AG09309 (cell line): ENCODE measurements around the gene PNMA6F.

Experiments
- DNase-seq: peaks from one replicate; pipeline ENCODE4 v3.0.0-alpha.2; 2010; ENCODE audit warnings: low read depth
- H3K4me3 ChIP-seq: 2 replicates; pipeline ENCODE4 v1.5.1; 2011; ENCODE audit warnings: mild to moderate bottlenecking, low read depth, low read length, moderate library complexity; ENCODE audit not compliant: control insufficient read depth
- CTCF ChIP-seq: IDR thresholded peaks from 2 replicates; pipeline ENCODE4 v1.5.1; 2011; ENCODE audit warnings: mild to moderate bottlenecking, low read depth, low read length, inconsistent platforms; ENCODE audit not compliant: insufficient read depth, control insufficient read depth; ENCODE audit errors: missing control alignments

Gene PNMA6F

DNA sequence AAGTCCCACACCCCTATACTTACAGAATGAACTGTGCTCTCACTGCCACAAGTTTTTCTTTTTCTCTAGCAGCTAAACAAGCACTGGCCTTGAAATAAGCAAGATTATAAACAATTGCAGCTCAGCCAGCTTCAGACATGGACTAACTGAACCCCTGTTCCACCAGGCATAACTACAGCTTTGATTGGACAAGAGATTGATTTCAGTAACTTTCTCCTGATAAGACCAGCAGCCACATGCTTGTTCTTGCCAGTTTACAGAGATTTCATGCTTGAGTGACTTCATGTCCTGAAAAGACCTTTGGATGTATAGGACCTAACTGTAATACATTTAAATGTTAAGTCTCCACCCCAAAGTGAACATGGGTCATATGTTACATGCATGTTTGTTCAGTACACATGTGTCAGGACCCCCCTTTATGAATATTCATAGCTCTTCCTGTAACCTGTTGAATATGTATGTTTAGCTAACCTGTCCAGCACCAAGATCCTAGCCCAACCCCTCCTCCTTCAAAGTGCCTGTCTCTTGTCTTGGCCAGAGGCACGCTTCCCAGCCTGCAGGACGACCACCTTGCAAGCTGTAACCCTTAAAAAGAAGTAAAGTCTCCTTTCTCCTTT lies 40.3 kb upstream of the PNMA6F start:
- TF ChIP-seq CTCF: no peak
- H3K4me3 ChIP-seq: no peak overlapping the region
- no peak for DNase-seq

GRCh38 chrX:153357877-153358276 lies 36.3 kb upstream of the PNMA6F start:
- no peak for TF ChIP-seq CTCF
- no peak overlapping the region for H3K4me3 ChIP-seq
- no peak for DNase-seq

- H3K4me3 ChIP-seq: no peak overlapping the region
- no peak for DNase-seq
- TF ChIP-seq CTCF: no peak
Observed at GRCh38 chrX:153353416-153353815, 31.8 kb upstream of the PNMA6F start.

- H3K4me3 ChIP-seq: no peak overlapping the region
- DNase-seq: no peak
- no peak for TF ChIP-seq CTCF
Observed at GRCh38 chrX:153352858-153353257, 31.3 kb upstream of the PNMA6F start.

DNA sequence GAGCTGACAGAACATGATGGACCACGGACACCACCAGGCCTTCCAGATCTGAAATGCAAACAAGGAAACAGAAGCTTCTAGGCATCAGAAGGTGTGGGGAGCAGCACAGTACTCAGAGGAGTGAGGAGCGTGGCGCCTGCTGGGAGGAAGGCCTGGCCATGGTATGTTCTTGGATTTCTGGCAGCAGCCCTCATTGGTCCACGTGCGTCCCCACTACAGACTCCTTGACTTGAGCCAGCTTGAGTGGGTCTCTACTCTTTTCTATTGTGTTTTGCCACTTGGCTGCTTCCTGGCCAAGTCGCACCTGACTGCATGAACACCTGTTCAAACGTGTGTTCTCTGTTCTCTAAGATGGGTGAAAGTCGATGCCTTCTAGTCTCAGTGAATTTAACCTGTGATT lies 30.4 kb upstream of the PNMA6F start:
- no peak for TF ChIP-seq CTCF
- H3K4me3 ChIP-seq: no peak overlapping the region
- DNase-seq: no peak

GRCh38 chrX:153349952-153350351 lies 28.4 kb upstream of the PNMA6F start:
- no peak for TF ChIP-seq CTCF
- DNase-seq: no peak
- H3K4me3 ChIP-seq: no peak overlapping the region

DNA sequence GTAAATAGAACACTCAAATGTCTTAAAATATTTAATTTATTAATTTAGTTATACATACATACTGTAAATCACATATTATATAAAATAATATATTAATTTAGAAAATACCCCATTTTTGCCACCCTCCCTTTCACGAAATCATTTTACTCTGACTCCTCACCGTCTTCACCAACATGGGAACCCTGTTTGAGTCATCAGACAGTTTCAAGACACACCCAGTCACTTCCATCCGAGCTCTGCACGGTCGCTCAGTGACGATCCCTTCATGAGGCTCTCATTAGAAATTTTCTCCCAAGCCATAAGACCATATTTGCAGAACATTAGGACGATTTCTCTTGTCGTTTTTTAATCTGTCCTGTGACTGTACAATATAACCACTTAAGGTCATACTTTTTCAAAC lies 26.9 kb upstream of the PNMA6F start:
- DNase-seq: no peak
- no peak overlapping the region for H3K4me3 ChIP-seq
- no peak for TF ChIP-seq CTCF
